ENCODE measurements around the gene AHNAK2. TPM values are rescaled to one million over a fixed set of nuclear protein-coding genes. Genes with fewer than 3 reads are reported as not detected.

The AHNAK2 gene
- total and polyA plus RNA-seq, 9 of the 15 experiments (the other 6 are each of a cell fraction or from before 2014, with no cell fraction given): 0.04 to 0.09 (median 0.04) TPM; not detected in 6

DNA sequence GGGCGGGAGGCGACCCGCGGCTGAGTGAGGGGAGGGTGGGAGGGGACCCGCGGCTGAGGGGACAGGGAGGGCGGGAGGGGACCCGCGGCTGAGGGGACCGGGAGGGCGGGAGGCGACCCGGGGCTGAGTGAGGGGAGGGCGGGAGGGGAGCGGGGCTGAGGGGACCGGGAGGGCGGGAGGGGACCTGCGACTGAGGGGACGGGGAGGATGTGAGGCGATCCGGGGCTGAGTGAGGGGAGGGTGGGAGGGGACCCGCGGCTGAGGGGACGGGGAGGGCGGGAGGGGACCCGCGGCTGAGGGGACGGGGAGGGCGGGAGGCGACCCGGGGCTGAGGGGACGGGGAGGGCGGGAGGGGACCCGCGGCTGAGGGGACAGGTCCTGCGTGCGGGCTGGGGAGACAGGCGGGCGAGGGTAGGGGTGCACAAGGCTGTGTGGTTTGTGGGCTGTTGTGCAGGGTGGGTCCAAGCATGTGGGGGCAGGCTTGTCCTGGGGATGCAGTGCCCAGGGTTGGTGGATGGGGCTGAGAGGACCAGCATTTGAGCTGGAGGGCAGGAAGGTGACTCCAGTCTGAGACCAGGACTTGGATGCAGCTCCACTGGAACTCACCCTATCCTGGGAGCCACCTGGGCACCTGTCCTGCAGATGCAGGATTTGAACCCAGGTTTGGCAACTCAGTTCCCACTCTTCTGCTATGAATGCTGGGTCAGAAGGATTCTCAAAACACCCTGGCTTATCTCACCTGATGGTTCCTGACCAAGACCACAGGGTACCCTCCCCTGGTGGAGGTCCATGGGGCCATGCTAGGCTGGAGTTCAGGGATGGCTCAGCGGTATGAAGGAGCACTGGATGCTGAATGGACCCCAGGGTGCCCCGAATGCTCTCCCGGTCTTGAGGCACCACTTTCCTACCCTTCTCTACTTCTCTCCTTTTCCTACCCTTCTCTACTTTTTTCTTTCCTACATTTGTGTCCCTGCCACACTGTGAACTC, 44.1 kb downstream of the AHNAK2 start:
- ChIA-PET CTCF (ENCODE audit: low intra/inter-chr PET ratio) (interaction anchor here (1.4 kb wide), 1 partner anchor 112 kb away, joined by 6 read pairs; no protein-coding TSS in a partner anchor), POLR2A (interaction anchor here (0.6 to 1.2 kb wide), 3 partner anchors 10 to 388 kb away, joined by 3 read pairs; no protein-coding TSS in a partner anchor)
- in situ Hi-C loops (cut with MboI): no loop called here
- H3K9ac ChIP-seq (ENCODE audit: insufficient read depth in 1 of 2, low read depth in 2 of 2, low read length in 2 of 2): no peak overlapping the region
- no peak for TF ChIP-seq PHB2 (IDR thresholded peaks at IDR 0.05; ENCODE audit: low read depth)
- TF ChIP-seq ZNF212 (CRISPR knock-in tag; IDR thresholded peaks at IDR 0.05): no peak
- TF ChIP-seq PPARD (CRISPR knock-in tag; IDR thresholded peaks at IDR 0.05): no peak
- no peak for TF ChIP-seq PURB (CRISPR knock-in tag; IDR thresholded peaks at IDR 0.05; ENCODE audit: low read depth)
- TF ChIP-seq, protein P1, sequence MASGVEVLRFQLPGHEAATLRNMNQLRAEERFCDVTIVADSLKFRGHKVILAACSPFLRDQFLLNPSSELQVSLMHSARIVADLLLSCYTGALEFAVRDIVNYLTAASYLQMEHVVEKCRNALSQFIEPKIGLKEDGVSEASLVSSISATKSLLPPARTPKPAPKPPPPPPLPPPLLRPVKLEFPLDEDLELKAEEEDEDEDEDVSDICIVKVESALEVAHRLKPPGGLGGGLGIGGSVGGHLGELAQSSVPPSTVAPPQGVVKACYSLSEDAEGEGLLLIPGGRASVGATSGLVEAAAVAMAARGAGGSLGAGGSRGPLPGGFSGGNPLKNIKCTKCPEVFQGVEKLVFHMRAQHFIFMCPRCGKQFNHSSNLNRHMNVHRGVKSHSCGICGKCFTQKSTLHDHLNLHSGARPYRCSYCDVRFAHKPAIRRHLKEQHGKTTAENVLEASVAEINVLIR (CRISPR knock-in tag; IDR thresholded peaks at IDR 0.05): no peak
- TF ChIP-seq, protein P2, sequence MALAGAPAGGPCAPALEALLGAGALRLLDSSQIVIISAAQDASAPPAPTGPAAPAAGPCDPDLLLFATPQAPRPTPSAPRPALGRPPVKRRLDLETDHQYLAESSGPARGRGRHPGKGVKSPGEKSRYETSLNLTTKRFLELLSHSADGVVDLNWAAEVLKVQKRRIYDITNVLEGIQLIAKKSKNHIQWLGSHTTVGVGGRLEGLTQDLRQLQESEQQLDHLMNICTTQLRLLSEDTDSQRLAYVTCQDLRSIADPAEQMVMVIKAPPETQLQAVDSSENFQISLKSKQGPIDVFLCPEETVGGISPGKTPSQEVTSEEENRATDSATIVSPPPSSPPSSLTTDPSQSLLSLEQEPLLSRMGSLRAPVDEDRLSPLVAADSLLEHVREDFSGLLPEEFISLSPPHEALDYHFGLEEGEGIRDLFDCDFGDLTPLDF (CRISPR knock-in tag; IDR thresholded peaks at IDR 0.05): no peak
- TF ChIP-seq SMARCA5 (IDR thresholded peaks at IDR 0.05): no peak
- TF ChIP-seq DNMT1 (IDR thresholded peaks at IDR 0.05): no peak
- no peak for TF ChIP-seq RFX7 (CRISPR knock-in tag; IDR thresholded peaks at IDR 0.05)
- TF ChIP-seq RUNX1 (IDR thresholded peaks at IDR 0.05; ENCODE audit: low read depth): no peak
- TF ChIP-seq GABPB2 (CRISPR knock-in tag; conservative IDR thresholded peaks at IDR 0.05): no peak
- TF ChIP-seq, protein P3, sequence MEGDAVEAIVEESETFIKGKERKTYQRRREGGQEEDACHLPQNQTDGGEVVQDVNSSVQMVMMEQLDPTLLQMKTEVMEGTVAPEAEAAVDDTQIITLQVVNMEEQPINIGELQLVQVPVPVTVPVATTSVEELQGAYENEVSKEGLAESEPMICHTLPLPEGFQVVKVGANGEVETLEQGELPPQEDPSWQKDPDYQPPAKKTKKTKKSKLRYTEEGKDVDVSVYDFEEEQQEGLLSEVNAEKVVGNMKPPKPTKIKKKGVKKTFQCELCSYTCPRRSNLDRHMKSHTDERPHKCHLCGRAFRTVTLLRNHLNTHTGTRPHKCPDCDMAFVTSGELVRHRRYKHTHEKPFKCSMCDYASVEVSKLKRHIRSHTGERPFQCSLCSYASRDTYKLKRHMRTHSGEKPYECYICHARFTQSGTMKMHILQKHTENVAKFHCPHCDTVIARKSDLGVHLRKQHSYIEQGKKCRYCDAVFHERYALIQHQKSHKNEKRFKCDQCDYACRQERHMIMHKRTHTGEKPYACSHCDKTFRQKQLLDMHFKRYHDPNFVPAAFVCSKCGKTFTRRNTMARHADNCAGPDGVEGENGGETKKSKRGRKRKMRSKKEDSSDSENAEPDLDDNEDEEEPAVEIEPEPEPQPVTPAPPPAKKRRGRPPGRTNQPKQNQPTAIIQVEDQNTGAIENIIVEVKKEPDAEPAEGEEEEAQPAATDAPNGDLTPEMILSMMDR (IDR thresholded peaks at IDR 0.05 in 2 of 3, conservative IDR thresholded peaks at IDR 0.05 in 1 of 3; ENCODE audit: insufficient read depth in 2 of 3, low read depth in 1 of 3, low read length in 3 of 3): no peak
- ATAC-seq: no peak
- no peaks in the 10 kb centered on the region for H4K20me1 ChIP-seq (replicated peaks; ENCODE audit: control insufficient read depth, insufficient read depth, low read length)
- H3K9me1 ChIP-seq (ENCODE audit: control insufficient read depth, insufficient read depth, low read length): no peaks in the 10 kb centered on the region
- BruUV-seq (replicated peaks): no TSS peak
- H3K36me3 ChIP-seq (ENCODE audit: control insufficient read depth, insufficient read depth, low read length): no peaks in the 10 kb centered on the region
- no peak for FAIRE-seq
- H2AFZ ChIP-seq (ENCODE audit: low read depth, low read length): no peak overlapping the region
- H3K4me3 ChIP-seq: no peak overlapping the region
- no peaks in the 10 kb centered on the region for H3K79me2 ChIP-seq (ENCODE audit: control insufficient read depth, insufficient read depth, low read length)
- no peak overlapping the region for H3K4me2 ChIP-seq (ENCODE audit: insufficient read depth, low read length)
- intact Hi-C loops (cut with micrococcal nuclease): no loop called here
- no peak overlapping the region for H3K27ac ChIP-seq (ENCODE audit: extremely low read depth, low read depth, low read length)
- no peaks in the 10 kb centered on the region for H3K9me3 ChIP-seq (replicated peaks; ENCODE audit: control insufficient read depth, insufficient read depth, low read depth, low read length)
- WGBS (ENCODE audit: insufficient coverage, low coverage, missing lambda C conversion rate): 0% methylated on average over 3 of the region's 42 CpGs
- peaks cover 0 to 33% of the 10 kb centered on the region in 2 experiments; a peak in 4 of 5 replicates for H3K27me3 ChIP-seq (ENCODE audit: control insufficient read depth in 2 of 2, insufficient read depth in 2 of 2, low read length in 2 of 2)
- H3K4me1 ChIP-seq (replicated peaks in 1 of 2; ENCODE audit: control insufficient read depth in 2 of 2, insufficient read depth in 2 of 2, low read length in 2 of 2): peaks cover 0 to 22% of the 10 kb centered on the region in 2 experiments; a peak in 2 of 5 replicates
- DNase-seq (ENCODE audit: extremely low read depth in 1 of 4, low spot score in 3 of 4): peak in 2 of 4 experiments; percentile 25 to 30

Data from K562 (cell line).